A549 (cell line): Measurements from ENCODE around the gene F11R. TPM values are rescaled to one million over a fixed set of nuclear protein-coding genes. Genes with fewer than 3 reads are reported as not detected.
A peak's percentile ranks its signal among the peaks of the same experiment; 100 is the strongest.

ENCODE experiments used
- ATAC-seq, 2 experiments: fragments of 200-7000 bp in 1 of 2; fragments of >200 bp in 1 of 2; cut with Nextera tagmentation in 1 of 2; cut with Tn5 transposase in 1 of 2; 3 replicates each; pipeline versions ENCODE4 v1.8.0 to v1.9.1; 2018 to 2020; ENCODE audit warnings: mild to moderate bottlenecking in 1 of 2, moderate library complexity in 1 of 2
- CTCF ChIA-PET: fragments of 300-600 bp; sonication (Branson Sonifier 250); formaldehyde crosslinking; extraction: SDS; loops from one replicate; lab custom pipeline; 2021; ENCODE audit warnings: antibody characterized with exemption, inconsistent platforms; lab: Yijun Ruan, JAX
- POLR2A ChIA-PET: fragments of 350-600 bp; formaldehyde crosslinking; extraction: SDS; loops from one replicate; lab custom pipeline; 2021; ENCODE audit warnings: antibody characterized with exemption, inconsistent platforms; lab: Yijun Ruan, JAX
- DNase-seq, 2 experiments: peaks; one replicate each; pipeline versions ENCODE4 v3.0.0 to v3.0.0-alpha.2; 2011 to 2016; ENCODE audit warnings: low read depth in 1 of 2, low spot score in 1 of 2
- FAIRE-seq: peaks from 2 replicates; lab custom pipeline; 2011; peaks lifted over from hg19 to GRCh38; lab: Jason Lieb, UNC
- H3K27ac ChIP-seq, 2 experiments: fragments of >200 bp; sonication (Bioruptor Twin); formaldehyde crosslinking; 3 replicates each; pipeline ENCODE4 v1.5.1; 2016 to 2017
- H3K4me1 ChIP-seq: fragments of >200 bp; sonication (Bioruptor Twin); formaldehyde crosslinking; 3 replicates; pipeline ENCODE4 v1.6.1; 2016
- H3K4me2 ChIP-seq: fragments of >200 bp; sonication (Bioruptor Twin); formaldehyde crosslinking; 3 replicates; pipeline ENCODE4 v1.6.1; 2016
- H3K4me3 ChIP-seq: fragments of >200 bp; sonication (Bioruptor Twin); formaldehyde crosslinking; 3 replicates; pipeline ENCODE4 v1.5.1; 2016
- H3K9me3 ChIP-seq: fragments of >200 bp; sonication (Bioruptor Twin); formaldehyde crosslinking; 3 replicates; pipeline ENCODE4 v1.6.1; 2016
- ATOH8 ChIP-seq: fragments of 250-450 bp; sonication (Bioruptor Pico); IDR thresholded peaks from 2 replicates; pipeline ENCODE4 v1.5.0; 2020; ENCODE audit warnings: low read depth, mild to moderate bottlenecking, moderate library complexity
- BCL3 ChIP-seq: fragments of >200 bp; sonication (Bioruptor Twin); formaldehyde crosslinking; IDR thresholded peaks from 3 replicates; pipeline ENCODE4 v1.6.1; 2016
- BHLHE40 ChIP-seq: IDR thresholded peaks from 2 replicates; pipeline ENCODE4 v1.6.1; 2012; ENCODE audit warnings: low read depth, low read length, inconsistent platforms
- CEBPB ChIP-seq, 2 experiments: fragments of >200 bp in 1 of 2; sonication (Bioruptor Twin) in 1 of 2; formaldehyde crosslinking in 1 of 2; IDR thresholded peaks; 2 replicates each; pipeline ENCODE4 v1.6.1; 2012 to 2016
- CHD4 ChIP-seq: fragments of 200-600 bp; sonication (generic); IDR thresholded peaks from 2 replicates; pipeline ENCODE4 v1.6.1; 2016; ENCODE audit warnings: antibody characterized with exemption, mild to moderate bottlenecking, borderline replicate concordance
- CTCF ChIP-seq: fragments of >200 bp; sonication (Bioruptor Twin); formaldehyde crosslinking; IDR thresholded peaks from 3 replicates; pipeline ENCODE4 v1.5.1; 2016
- EP300 ChIP-seq, 2 experiments: fragments of >200 bp; sonication (Bioruptor Twin); formaldehyde crosslinking; IDR thresholded peaks; 2 replicates in 1 of 2; 3 replicates in 1 of 2; pipeline ENCODE4 v1.6.1; 2016 to 2017
- ESRRA ChIP-seq: fragments of 150-350 bp; IDR thresholded peaks from 2 replicates; pipeline ENCODE4 v1.6.1; 2014; ENCODE audit warnings: mild to moderate bottlenecking, low read length, borderline replicate concordance
- FOSB ChIP-seq: fragments of 250-450 bp; sonication (Bioruptor Pico); IDR thresholded peaks from 2 replicates; pipeline ENCODE4 v1.5.0; 2020; ENCODE audit warnings: mild to moderate bottlenecking, moderate library complexity
- JUN ChIP-seq, 2 experiments: fragments of >200 bp; sonication (Bioruptor Twin); formaldehyde crosslinking; IDR thresholded peaks; 2 replicates in 1 of 2; 3 replicates in 1 of 2; pipeline ENCODE4 v1.6.1; 2016 to 2017
- KDM1A ChIP-seq: fragments of 200-600 bp; sonication (generic); IDR thresholded peaks from 2 replicates; pipeline ENCODE4 v1.6.1; 2016; ENCODE audit warnings: low read depth, mild to moderate bottlenecking
- RCOR1 ChIP-seq: fragments of 150-350 bp; IDR thresholded peaks from 2 replicates; pipeline ENCODE4 v1.6.1; 2014; ENCODE audit warnings: antibody characterized with exemption, low read length, low read depth
- SMC3 ChIP-seq: fragments of >200 bp; sonication (Bioruptor Twin); formaldehyde crosslinking; IDR thresholded peaks from 3 replicates; pipeline ENCODE4 v1.6.1; 2018; ENCODE audit warnings: inconsistent platforms
- USF2 ChIP-seq: fragments of 450-650 bp; IDR thresholded peaks from 2 replicates; pipeline ENCODE4 v1.6.1; 2014; ENCODE audit warnings: antibody characterized with exemption
- ZSCAN20 ChIP-seq: fragments of 250-450 bp; sonication (Bioruptor Pico); IDR thresholded peaks from 2 replicates; pipeline ENCODE4 v1.8.0; 2022; ENCODE audit warnings: mild to moderate bottlenecking, moderate library complexity
- WGBS: methylation state at CpG from one replicate; pipeline ENCODE4 v1.1.6; 2017; ENCODE audit errors: missing lambda C conversion rate; 5-methylcytosine and 5-hydroxymethylcytosine counted together
- polyA plus RNA-seq, 4 experiments: library from polyadenylated mRNA; depleted of rRNA in 3 of 4; stranded (reverse); fragments of >200 nt; fragmentation: RNase III in 1 of 4; extraction: RNeasy Plus Mini Kit Qiagen cat#74134 plus additional on column Dnase treatment in 1 of 4; gene quantifications; 2 replicates in 3 of 4; 3 replicates in 1 of 4; pipeline ENCODE4 v1.2.3, GENCODE V29; 2011 to 2017

Gene F11R
- polyA plus RNA-seq, 2 of the 4 experiments (the other 2 are of a cell fraction) = 30.3 to 62.0 TPM

- Histone ChIP-seq H3K9me3 (no peaks in the 10 kb centered on the region), H3K4me3 (no peak overlapping the region), H3K27ac (no peak overlapping the region), H3K4me1 (peaks cover 8% of the 10 kb centered on the region; the same call in 2 of the 3 replicates), H3K4me2 (peak overlapping the region; percentile 13; the same call in 1 of the 3 replicates)
- POLR2A ChIA-PET = no interaction called here
- 24% methylated on average over 11 of the region's 11 CpGs for WGBS
- CTCF ChIA-PET = interaction anchor here (0.9 to 1.5 kb wide), 3 partner anchors 9 to 19 kb away, joined by 3 to 10 read pairs (median 5); no protein-coding TSS in a partner anchor
- DNase-seq (peak in 1 of 2 experiments; percentile 44), FAIRE-seq (no peak), ATAC-seq (no peak)
- no peak for TF ChIP-seq ESRRA
- no peak for TF ChIP-seq FOSB (CRISPR knock-in tag)
- TF ChIP-seq KDM1A = no peak
- TF ChIP-seq CTCF = no peak
- no peak for TF ChIP-seq ATOH8 (CRISPR knock-in tag)
- no peak for TF ChIP-seq CHD4
- no peak for TF ChIP-seq SMC3
- no peak for TF ChIP-seq EP300 (IDR thresholded peaks at IDR 0.05)
Measured at GRCh38 chr1:160978510-160978927, 42.4 kb downstream of the F11R start.

GRCh38 chr1:160975026-160975425 is 45.9 kb downstream of the F11R start:
- ChIA-PET POLR2A (no interaction called here), CTCF (interaction anchor here (0.6 to 3.6 kb wide), 3 partner anchors 16 to 129 kb away, joined by 4 to 14 read pairs (median 8); no protein-coding TSS in a partner anchor)
- FAIRE-seq (no peak), DNase-seq (no peak)
- H3K27ac ChIP-seq = no peak overlapping the region
- no peak overlapping the region for H3K4me3 ChIP-seq
- no peak overlapping the region for H3K4me2 ChIP-seq
- TF ChIP-seq ZSCAN20 (CRISPR knock-in tag) (no peak), BCL3 (no peak), JUN (IDR thresholded peaks at IDR 0.05) (no peak)
- TF ChIP-seq, all 56 proteins: peak for 0
- peaks cover 8% of the 10 kb centered on the region; the same call in 2 of the 3 replicates for H3K4me1 ChIP-seq
- no peaks in the 10 kb centered on the region for H3K9me3 ChIP-seq
- WGBS = 94% methylated on average over 2 of the region's 2 CpGs
- no peak for ATAC-seq

GRCh38 chr1:160973491-160973890 is 47.5 kb downstream of the F11R start:
- WGBS = 59% methylated on average over 4 of the region's 4 CpGs
- no peak for FAIRE-seq
- POLR2A ChIA-PET = no interaction called here

GRCh38 chr1:160972939-160973338 is 48.0 kb downstream of the F11R start:
- ATAC-seq (no peak), FAIRE-seq (no peak), DNase-seq (no peak)
- peaks cover under 1% of the 10 kb centered on the region; the same call in 1 of the 3 replicates for H3K4me1 ChIP-seq
- no peak for TF ChIP-seq CEBPB (IDR thresholded peaks at IDR 0.05)
- no peak for TF ChIP-seq EP300 (IDR thresholded peaks at IDR 0.05)
- TF ChIP-seq BHLHE40 = no peak
- TF ChIP-seq RCOR1 = no peak
- no peak for TF ChIP-seq ZSCAN20 (CRISPR knock-in tag)
- ChIA-PET POLR2A (no interaction called here), CTCF (interaction anchor here (0.8 to 3.6 kb wide), 3 partner anchors 18 to 124 kb away, joined by 5 to 14 read pairs (median 8); partner anchors contain the start of gene ITLN2)
- H3K4me2 ChIP-seq = no peak overlapping the region
- no peak overlapping the region for H3K27ac ChIP-seq
- H3K4me3 ChIP-seq = no peak overlapping the region
- 28% methylated on average over 3 of the region's 3 CpGs for WGBS
- no peaks in the 10 kb centered on the region for H3K9me3 ChIP-seq

More at GRCh38 chr1:160973491-160973890, 47.5 kb downstream of the F11R start:
- Histone ChIP-seq H3K4me2 (no peak overlapping the region), H3K27ac (no peak overlapping the region), H3K9me3 (no peaks in the 10 kb centered on the region), H3K4me3 (no peak overlapping the region)
- CTCF ChIA-PET = interaction anchor here (0.6 to 3.6 kb wide), 6 partner anchors 15 to 147 kb away, joined by 3 to 14 read pairs (median 4); partner anchors contain the start of gene ITLN2
- no peak for TF ChIP-seq USF2
- TF ChIP-seq, all 56 proteins: peak for 0
- DNase-seq (no peak), ATAC-seq (no peak; a peak in 1 of 6 replicates)
- H3K4me1 ChIP-seq = peaks cover 6% of the 10 kb centered on the region; the same call in 2 of the 3 replicates
